ENCODE data around the gene ABHD17C. TPM values are rescaled to one million over a fixed set of nuclear protein-coding genes. Genes with fewer than 3 reads are reported as not detected.

Gene ABHD17C
- total RNA-seq, 4 donors from 2014 or later, result 1.1 to 4.3 (median 2.1) TPM

DNA sequence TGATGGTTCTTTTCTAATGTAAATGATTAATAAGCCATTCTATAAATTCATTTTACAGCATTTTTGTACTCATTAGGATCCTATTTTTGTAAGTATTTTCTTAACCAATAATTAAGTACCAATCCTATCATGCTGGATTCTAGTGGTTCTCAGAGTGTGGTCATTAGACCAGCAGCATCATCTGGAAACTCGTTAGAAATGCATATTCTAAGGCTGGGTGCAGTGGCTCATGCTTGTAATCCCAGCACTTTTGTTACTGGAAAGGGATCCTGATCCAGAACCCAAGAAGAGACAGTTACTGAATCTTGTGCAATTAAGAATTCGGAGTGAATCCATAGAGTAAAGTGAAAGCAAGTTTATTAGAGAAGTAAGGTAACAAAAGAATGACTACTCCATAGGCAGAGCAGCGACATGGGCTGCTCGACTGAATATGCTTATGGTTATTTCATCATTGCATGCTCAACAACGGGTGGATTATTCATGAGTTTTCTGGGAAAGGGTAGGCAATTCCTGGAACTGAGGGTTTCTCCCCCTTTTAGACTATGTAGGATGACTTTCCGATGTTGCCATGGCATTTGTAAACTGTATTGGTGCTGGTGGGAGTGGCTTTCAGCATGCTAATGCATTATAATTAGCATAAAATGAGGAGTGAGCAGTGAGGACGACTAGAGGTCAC, 74.2 kb downstream of the ABHD17C start:
- DNase-seq (ENCODE audit: low spot score) (no peak), ATAC-seq (ENCODE audit: low FRiP score) (no peak)
- TF ChIP-seq, protein P1, sequence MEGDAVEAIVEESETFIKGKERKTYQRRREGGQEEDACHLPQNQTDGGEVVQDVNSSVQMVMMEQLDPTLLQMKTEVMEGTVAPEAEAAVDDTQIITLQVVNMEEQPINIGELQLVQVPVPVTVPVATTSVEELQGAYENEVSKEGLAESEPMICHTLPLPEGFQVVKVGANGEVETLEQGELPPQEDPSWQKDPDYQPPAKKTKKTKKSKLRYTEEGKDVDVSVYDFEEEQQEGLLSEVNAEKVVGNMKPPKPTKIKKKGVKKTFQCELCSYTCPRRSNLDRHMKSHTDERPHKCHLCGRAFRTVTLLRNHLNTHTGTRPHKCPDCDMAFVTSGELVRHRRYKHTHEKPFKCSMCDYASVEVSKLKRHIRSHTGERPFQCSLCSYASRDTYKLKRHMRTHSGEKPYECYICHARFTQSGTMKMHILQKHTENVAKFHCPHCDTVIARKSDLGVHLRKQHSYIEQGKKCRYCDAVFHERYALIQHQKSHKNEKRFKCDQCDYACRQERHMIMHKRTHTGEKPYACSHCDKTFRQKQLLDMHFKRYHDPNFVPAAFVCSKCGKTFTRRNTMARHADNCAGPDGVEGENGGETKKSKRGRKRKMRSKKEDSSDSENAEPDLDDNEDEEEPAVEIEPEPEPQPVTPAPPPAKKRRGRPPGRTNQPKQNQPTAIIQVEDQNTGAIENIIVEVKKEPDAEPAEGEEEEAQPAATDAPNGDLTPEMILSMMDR (IDR thresholded peaks at IDR 0.05), result no peak

DNA sequence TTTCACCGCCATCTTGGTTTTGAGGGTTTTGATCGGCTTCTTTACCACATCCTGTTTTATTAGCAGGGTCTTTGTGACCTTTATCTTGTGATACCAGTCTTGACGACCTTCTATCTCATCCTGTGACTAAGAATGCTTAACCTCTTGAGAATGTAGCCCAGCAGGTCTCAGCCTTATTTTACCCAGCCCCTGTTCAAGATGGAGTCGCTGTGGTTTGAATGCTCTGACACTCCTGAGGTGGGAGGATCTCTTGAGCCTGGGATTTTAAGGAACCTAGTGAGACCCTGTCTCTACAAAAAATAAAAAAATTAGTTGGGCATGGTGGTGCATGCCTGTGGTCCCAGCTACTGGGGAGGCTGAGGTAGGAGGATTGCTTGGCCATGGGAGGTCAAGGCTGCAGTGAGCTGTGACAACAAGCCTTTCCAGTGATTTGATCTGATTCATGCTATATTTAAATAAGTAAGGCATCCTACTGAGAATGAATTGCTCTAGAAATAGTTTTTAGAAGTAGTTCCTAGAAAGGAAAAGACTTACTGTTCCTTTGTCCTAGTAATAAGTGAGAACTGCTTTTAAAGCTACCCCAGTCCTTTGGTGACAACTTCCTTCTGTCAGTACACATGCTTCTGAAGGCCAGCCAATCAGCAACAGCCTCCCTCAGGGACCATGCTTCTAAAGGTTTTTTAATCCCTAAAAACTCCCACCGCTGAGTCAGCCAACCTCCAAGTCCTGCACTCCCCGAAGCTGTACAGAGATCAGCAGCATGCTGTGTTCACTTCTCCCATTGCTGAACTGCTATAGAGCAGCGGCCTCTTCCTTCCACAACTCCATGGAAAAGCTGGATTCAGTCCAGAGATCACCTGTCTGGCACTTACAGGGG, 75.0 kb downstream of the ABHD17C start:
- DNase-seq (ENCODE audit: low spot score), result no peak
- TF ChIP-seq, protein P1 (IDR thresholded peaks at IDR 0.05), result no peak
- no peak for ATAC-seq (ENCODE audit: low FRiP score)

DNA sequence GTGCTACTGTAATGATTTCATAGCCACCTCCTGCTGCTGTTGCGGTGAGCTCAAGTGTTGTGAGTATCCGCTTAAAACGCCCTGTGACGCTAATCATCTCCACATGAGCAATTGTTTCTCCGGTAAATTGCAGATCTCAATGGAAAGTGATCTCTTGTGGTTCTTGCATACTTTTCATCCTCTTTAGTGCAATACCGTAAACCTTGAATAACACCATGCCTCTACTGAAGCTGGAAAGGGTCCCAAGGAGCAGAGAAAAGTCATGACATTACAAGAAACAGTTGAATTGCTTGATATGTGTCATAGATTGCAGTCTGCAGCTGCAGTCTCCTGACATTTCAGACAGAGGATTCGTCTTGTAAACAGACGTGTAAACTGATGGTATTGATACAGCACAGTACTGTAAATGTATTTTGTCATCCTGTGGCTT, 78.0 kb downstream of the ABHD17C start:
- no peak for ATAC-seq (ENCODE audit: low FRiP score)
- TF ChIP-seq, protein P1 (IDR thresholded peaks at IDR 0.05), result no peak
- DNase-seq (ENCODE audit: low spot score), result no peak

DNA sequence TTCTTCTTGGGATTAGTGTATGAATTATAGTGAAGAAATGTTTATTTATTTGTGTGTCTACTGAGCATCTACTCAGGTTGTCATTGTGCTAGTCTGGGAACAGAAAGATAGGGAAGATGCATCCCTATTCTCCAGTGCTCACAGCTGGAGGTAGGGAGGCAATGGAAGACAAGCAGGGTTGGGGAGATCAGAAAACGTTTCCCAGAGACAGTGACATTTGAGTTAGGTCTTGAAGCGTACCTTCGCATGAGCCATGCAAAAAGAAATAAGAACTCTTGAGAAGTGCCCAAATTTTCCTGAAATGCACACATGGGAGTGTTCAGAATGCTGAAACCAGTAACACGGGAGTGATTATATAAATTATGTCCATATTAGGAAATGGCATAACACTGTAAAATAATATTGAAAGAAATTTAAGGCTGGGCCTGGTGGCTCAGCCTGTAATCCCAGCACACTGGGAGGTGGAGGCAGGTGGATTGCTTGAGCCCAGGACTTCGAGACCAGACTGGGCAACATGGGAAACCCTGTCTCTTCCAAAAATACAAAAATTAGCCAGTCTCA, 78.8 kb downstream of the ABHD17C start:
- DNase-seq (ENCODE audit: low spot score), result no peak
- no peak for ATAC-seq (ENCODE audit: low FRiP score)

DNA sequence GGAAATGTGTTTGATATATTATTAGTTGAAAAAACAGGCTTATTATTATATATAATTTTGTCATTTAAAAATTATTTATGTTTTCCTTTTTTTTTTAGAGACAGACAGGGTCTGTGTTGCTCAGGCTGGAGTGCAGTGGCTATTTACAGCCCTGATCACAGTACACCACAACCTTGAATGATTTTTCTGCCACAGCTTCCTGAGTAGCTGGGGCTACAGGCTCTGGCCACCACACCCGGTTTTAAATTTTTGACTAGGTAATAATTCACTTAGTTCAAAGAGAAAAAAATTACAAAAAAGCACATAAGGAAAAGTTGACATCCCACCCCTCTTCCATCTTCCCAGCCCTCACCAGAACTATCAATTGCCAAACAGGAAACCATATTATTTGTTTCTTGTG, 79.4 kb downstream of the ABHD17C start:
- ATAC-seq (ENCODE audit: low FRiP score), result no peak
- no peak for DNase-seq (ENCODE audit: low spot score)

More for the DNA sequence above, 78.8 kb downstream of the ABHD17C start:
- TF ChIP-seq, protein P1 (IDR thresholded peaks at IDR 0.05), result no peak

DNA sequence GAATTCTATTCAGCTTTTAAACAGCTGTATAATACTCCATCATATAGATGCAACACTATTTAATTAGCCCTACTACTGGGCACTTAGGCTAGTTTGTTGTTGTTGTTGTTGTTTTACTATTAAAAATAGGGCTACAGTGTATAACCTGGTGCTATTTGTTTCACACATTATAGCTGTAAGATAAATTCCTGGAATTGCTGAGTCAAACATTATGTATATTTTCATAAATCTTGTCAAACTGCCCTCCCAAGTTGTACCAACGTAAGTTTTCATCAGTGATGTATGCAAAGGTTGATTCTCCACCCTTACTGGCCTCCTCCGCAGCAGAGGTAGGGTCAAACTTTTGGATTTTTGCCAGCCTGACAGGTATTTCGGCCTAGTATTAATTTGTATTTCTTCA, 80.2 kb downstream of the ABHD17C start:
- TF ChIP-seq, protein P1 (IDR thresholded peaks at IDR 0.05), result no peak
- DNase-seq (ENCODE audit: low spot score), result no peak
- no peak for ATAC-seq (ENCODE audit: low FRiP score)

More for the DNA sequence above, 79.4 kb downstream of the ABHD17C start:
- TF ChIP-seq, protein P1 (IDR thresholded peaks at IDR 0.05), result no peak
